ENCODE results near the gene PRMT7. TPM values are rescaled to one million over a fixed set of nuclear protein-coding genes. Genes with fewer than 3 reads are reported as not detected.
A peak's percentile ranks its signal among the peaks of the same experiment; 100 is the strongest.

The PRMT7 gene
- total and polyA plus RNA-seq, 8 donors = 29.0 to 66.3 (median 52.6) TPM

GRCh38 chr16:68354816-68355215 is 44.0 kb downstream of the PRMT7 start:
- TF ChIP-seq, protein P1, sequence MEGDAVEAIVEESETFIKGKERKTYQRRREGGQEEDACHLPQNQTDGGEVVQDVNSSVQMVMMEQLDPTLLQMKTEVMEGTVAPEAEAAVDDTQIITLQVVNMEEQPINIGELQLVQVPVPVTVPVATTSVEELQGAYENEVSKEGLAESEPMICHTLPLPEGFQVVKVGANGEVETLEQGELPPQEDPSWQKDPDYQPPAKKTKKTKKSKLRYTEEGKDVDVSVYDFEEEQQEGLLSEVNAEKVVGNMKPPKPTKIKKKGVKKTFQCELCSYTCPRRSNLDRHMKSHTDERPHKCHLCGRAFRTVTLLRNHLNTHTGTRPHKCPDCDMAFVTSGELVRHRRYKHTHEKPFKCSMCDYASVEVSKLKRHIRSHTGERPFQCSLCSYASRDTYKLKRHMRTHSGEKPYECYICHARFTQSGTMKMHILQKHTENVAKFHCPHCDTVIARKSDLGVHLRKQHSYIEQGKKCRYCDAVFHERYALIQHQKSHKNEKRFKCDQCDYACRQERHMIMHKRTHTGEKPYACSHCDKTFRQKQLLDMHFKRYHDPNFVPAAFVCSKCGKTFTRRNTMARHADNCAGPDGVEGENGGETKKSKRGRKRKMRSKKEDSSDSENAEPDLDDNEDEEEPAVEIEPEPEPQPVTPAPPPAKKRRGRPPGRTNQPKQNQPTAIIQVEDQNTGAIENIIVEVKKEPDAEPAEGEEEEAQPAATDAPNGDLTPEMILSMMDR (IDR thresholded peaks at IDR 0.05) = no peak
- Histone ChIP-seq H3K4me3 (no peak overlapping the region), H3K9me3 (no peaks in the 10 kb centered on the region), H3K36me3 (peaks cover 0 to 97% of the 10 kb centered on the region in 2 donors), H3K27ac (no peak overlapping the region), H3K4me1 (peaks cover 0 to 17% of the 10 kb centered on the region in 2 donors), H3K27me3 (no peaks in the 10 kb centered on the region)
- DNase-seq (peak in 1 of 4 donors; percentile 47), ATAC-seq (no peak)
- intact Hi-C loops (cut with DNase I) = no loop called here

- peaks cover 0 to 94% of the 10 kb centered on the region in 2 donors for H3K36me3 ChIP-seq
These were observed 44.8 kb downstream of the PRMT7 start for GRCh38 chr16:68355447-68356248.

GRCh38 chr16:68356249-68356918 is 45.6 kb downstream of the PRMT7 start:
- Histone ChIP-seq H3K36me3 (peaks cover 0 to 92% of the 10 kb centered on the region in 2 donors), H3K4me1 (peaks cover 0 to 17% of the 10 kb centered on the region in 2 donors), H3K27me3 (no peaks in the 10 kb centered on the region), H3K9me3 (no peaks in the 10 kb centered on the region), H3K4me3 (no peak overlapping the region), H3K27ac (no peak overlapping the region)
- TF ChIP-seq, protein P1 (IDR thresholded peaks at IDR 0.05) = no peak
- DNase-seq (peak in 1 of 4 donors; percentile 76), ATAC-seq (no peak)
- intact Hi-C loops (cut with DNase I) = no loop called here

More at GRCh38 chr16:68355447-68356248, 44.8 kb downstream of the PRMT7 start:
- intact Hi-C loops (cut with DNase I) = no loop called here
- H3K9me3 ChIP-seq = no peaks in the 10 kb centered on the region
- no peak overlapping the region for H3K4me3 ChIP-seq
- TF ChIP-seq, protein P1 (IDR thresholded peaks at IDR 0.05) = no peak
- DNase-seq (peak in 1 of 4 donors; percentile 66), ATAC-seq (no peak)
- peaks cover 0 to 17% of the 10 kb centered on the region in 2 donors for H3K4me1 ChIP-seq
- no peaks in the 10 kb centered on the region for H3K27me3 ChIP-seq
- no peak overlapping the region for H3K27ac ChIP-seq

- Histone ChIP-seq H3K9me3 (no peaks in the 10 kb centered on the region), H3K27me3 (no peaks in the 10 kb centered on the region), H3K4me1 (peaks cover 0 to 17% of the 10 kb centered on the region in 2 donors), H3K4me3 (no peak overlapping the region), H3K36me3 (peaks cover 0 to 86% of the 10 kb centered on the region in 2 donors), H3K27ac (no peak overlapping the region)
- TF ChIP-seq, protein P1 (IDR thresholded peaks at IDR 0.05) = no peak
- no peak for DNase-seq
- intact Hi-C loops (cut with DNase I) = no loop called here
- no peak for ATAC-seq
These were observed 46.1 kb downstream of the PRMT7 start for GRCh38 chr16:68356919-68357286.

DNA sequence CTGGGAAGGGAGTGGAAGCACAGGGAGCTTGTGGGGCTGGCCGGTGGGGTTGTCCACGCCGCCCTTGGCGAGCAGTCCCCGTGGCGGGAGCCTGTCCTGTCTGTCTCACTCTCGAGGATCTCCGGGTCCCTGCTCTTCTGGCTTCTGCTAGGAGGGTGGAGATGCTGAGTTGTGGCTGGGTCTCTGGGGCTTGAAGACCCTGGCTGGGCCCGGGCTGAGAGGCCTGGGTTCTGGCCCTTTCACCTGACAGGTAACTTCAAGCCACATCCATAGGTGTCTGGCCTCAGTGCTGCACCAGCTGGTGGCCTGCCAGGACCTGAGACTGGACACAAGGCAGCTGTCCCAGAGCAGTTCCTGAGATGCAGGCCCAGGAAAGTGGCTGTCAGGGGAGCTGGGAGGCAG is 46.7 kb downstream of the PRMT7 start:
- ATAC-seq = no peak
- peak in 1 of 4 donors; percentile 73 for DNase-seq
- TF ChIP-seq, protein P1 (IDR thresholded peaks at IDR 0.05) = no peak
- Histone ChIP-seq H3K27me3 (no peaks in the 10 kb centered on the region), H3K9me3 (no peaks in the 10 kb centered on the region), H3K4me3 (no peak overlapping the region), H3K4me1 (peaks cover 0 to 17% of the 10 kb centered on the region in 2 donors), H3K27ac (no peak overlapping the region), H3K36me3 (peaks cover 0 to 80% of the 10 kb centered on the region in 2 donors)
- intact Hi-C loops (cut with DNase I) = no loop called here
